SH-SY5Y (cell line): ENCODE measurements around the gene HAS3.

ENCODE experiments used
- GATA2 ChIP-seq: IDR thresholded peaks from 2 replicates; pipeline ENCODE4 v1.6.1; 2011; ENCODE audit warnings: mild to moderate bottlenecking, low read depth, low read length
- GATA3 ChIP-seq: IDR thresholded peaks from 2 replicates; pipeline ENCODE4 v1.6.1; 2011; ENCODE audit warnings: low read depth, mild to moderate bottlenecking, low read length, moderate library complexity

- TF ChIP-seq GATA2, result no peak
- TF ChIP-seq GATA3, result no peak
Observed at GRCh38 chr16:69087161-69087581, 18.3 kb upstream of the HAS3 start.
